HG02981 (cell line): ENCODE measurements around the gene ABCC1.
"Not testable (repeated sequence)": the region's sequence is repeated elsewhere in the genome, so short reads cannot be mapped to it uniquely, and the experiment has no call there.

Source experiments
- ATAC-seq: cut with Tn5 transposase; IDR thresholded peaks from one replicate; pipeline ENCODE4 v1.9.1; 2021; ENCODE audit warnings: mild to moderate bottlenecking, moderate library complexity; ENCODE audit not compliant: unreplicated experiment

Gene ABCC1

DNA sequence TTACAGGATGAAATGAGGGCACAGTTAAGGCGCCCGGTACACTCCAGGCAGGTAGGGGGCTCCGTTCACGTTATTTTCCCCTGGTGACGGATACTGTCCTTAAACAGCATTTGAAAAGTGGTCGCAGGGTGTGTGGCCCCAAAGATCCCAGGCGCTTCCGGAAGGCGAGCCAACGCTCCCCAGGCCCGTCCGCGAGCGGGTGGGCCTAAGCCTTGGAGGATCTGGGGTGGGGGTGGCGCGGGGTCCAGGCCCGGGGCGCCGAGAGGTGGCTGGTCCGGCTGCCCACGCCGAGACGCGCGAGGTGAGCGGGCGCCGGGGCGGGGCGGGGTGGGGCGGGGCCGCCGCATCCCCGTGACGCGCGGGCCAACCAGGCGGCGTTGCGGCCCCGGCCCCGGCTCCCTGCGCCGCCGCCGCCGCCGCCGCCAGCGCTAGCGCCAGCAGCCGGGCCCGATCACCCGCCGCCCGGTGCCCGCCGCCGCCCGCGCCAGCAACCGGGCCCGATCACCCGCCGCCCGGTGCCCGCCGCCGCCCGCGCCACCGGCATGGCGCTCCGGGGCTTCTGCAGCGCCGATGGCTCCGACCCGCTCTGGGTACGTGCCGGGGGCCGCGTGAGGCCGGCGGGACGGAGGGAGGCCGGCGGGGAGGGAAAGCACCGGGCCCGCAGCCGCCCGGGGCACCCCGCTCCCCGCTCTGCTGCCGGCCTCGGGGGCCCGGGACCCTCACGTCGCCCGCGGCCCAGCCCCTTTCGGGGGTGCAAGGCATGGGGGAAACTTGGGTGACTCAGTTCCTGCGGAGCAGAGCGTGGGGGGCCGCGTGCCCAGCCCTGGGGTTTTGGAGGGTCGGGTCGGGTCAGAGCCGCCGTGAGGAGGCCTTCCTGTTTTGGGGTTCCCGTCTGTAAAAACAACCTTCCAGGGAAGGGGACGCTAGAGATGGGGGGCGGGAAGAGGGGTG is at the start of gene ABCC1:
Gene ABCC1 (plus strand): TSS at position 407 of the 951 bp plus-strand sequence. CDS start 136 bp downstream, at position 543.
- ATAC-seq = peak; percentile 56

GRCh38 chr16:15900357-15900756 is 49.1 kb upstream of the ABCC1 start:
- ATAC-seq = no peak

GRCh38 chr16:15900901-15901500 is 48.4 kb upstream of the ABCC1 start:
- no peak for ATAC-seq

GRCh38 chr16:15903960-15904359 is 45.5 kb upstream of the ABCC1 start:
- ATAC-seq = no peak

DNA sequence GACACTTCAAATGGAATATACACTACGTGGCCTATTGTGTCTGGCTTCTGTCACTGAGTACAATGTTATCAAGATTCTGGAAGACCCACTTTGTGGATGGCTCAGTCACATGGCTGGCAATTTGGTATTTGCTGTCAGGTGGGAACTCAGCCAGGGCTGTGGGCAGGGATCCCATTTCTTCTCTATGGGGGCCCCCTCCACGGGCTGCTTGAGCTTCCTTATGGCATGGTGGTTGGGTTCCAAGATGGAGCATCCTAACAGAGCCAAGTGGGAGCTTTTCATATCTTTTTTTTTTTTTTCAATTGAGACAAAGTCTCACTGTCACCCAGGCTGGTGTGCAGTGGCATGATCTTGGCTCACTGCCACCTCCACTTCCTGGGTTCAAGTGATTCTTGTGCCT is 43.0 kb upstream of the ABCC1 start:
- no peak for ATAC-seq

GRCh38 chr16:15907863-15908478 is 41.4 kb upstream of the ABCC1 start:
- ATAC-seq = peak; percentile 99

DNA sequence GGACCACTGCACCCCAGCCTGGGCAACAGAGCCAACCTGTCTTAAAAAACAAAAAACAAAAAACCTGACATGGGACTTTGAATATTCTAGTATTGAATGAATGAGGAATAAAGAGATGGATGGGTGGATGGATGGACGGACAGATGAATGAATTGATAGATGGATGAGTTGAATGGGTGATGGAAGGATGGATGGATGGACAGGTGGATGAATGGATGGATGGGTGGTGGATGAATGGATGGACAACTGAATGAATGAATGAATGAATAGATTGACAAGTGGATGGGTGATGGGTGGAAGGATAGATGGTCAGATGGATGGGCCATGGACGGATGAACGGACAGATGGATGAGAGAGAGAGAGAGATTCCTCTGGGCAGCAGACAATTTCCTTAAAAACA is 38.2 kb upstream of the ABCC1 start:
- no peak for ATAC-seq

DNA sequence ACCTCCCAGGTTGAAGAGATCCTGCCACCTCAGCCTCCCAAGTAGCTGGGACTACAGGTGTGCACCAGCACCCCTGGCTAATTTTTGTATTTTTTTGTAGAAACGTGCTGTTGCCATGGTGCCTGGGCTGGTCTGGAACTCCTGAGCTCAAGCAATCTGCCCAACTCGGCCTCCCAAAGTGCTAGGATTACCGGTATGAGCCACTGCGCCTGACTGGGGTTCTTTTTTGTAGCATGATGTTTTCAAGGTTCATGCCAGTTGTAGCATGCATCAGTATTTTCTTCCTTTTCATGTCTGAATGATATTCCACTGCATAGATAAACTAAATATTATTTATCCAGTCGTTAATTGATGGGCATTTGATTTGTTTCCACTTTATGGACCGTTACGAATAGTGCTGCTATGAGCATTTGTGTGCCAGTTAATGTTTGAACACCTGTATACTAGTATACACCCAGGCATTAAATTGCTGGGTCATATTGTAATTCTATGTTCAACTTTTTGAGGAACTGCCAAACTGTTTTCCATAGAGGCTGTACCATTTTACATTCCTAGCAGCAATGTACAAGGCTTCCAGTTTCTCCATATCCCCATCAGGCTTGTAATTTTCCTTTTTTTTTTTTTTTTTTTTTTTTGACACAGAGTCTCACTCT is 36.2 kb upstream of the ABCC1 start:
- ATAC-seq = no peak

- no peak for ATAC-seq
Measured at GRCh38 chr16:15915555-15916081, 33.8 kb upstream of the ABCC1 start.

DNA sequence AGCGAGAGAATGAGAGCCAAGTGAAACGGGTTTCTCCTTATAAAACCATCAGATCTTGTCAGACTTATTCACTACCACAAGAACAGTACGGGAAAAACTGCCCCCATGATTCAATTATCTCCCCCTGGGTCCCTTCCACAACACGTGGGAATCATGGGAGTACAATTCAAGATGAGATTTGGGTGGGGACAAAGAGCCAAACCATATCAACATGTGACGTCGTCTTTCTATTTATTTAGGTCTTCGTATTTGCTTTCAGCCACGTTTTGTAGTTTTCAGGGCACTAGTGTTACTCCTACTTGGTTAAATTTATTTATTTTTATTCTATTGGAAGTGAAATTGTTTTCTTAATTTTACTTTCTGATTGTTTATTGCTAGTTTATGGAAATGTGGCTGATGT is 33.1 kb upstream of the ABCC1 start:
- no peak for ATAC-seq

DNA sequence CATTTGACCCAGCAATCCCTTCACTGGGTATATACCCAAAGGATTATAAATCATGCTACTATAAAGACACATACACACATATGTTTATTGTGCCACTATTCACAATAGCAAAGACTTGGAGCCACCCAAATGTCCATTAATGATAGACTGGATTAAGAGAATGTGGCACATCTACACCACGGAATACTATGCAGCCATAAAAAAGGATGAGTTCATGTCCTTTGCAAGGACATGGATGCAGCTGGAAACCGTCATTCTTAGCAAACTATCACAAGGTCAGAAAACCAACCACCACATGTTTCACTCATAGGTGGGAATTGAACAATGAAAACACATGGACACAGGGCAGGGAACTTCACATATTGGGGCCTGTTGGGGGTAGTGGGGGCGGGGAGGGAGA is 31.1 kb upstream of the ABCC1 start:
- not testable (repeated sequence) for ATAC-seq

DNA sequence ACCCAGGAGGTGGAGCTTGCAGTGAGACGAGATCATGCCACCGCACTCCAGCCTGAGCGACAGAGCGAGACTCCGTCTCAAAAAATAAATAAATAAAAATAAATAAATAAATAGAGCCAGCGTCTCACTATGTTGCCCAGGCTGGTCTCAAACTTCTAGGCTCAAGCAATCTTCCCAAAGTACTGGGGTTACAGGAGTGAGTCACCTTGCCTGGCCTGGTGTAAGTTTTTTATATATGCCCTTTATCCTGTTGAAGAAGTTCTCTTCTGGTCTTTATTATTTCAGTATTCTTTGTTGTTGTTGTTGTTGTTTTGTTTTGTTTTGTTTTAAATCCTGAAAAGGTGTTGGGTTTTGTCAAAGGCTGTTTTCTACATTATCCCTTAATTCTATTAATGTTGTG is 30.1 kb upstream of the ABCC1 start:
- no peak for ATAC-seq

DNA sequence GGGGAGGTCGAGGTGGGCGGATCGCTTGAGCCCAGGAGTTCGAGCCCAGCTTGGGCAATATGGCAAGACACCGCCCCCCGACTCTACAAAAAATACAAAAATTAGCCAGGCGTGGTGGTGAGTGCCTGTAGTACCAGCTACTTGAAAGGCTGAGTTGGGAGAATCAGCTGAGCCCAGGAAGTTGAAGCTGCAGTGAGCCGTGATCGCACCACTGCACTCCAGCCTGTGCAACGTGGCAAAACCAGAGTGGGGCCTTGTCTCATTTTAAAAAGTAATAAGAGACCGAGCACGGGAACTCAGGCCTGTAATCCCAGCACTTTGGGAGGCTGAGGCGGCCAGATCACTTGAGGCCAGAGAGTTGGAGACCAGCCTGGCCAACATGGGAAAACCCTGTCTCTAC is 24.4 kb upstream of the ABCC1 start:
- ATAC-seq = no peak

DNA sequence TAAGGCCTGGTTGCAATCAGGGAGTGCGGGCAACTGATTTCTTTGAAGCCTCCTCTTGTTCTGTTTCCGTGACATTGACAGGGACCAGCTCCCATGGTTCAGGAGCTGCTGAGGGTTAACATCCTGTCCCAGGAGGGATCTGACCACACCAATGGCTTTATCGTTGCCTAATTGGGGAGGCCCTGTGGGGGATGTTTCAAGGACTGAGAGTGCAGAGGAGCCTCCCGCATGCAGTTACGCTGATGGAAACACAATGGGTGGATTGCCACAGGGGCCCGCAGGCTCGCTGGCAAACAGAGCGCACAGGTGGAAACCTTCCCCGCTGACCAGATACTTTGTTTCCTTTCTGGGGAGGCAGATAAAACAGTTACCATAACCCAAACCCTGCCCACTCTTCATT is 23.8 kb upstream of the ABCC1 start:
- ATAC-seq = no peak

- ATAC-seq = no peak
Measured at GRCh38 chr16:15928261-15929104, 20.9 kb upstream of the ABCC1 start.

- no peak for ATAC-seq
Measured at GRCh38 chr16:15932939-15933338, 16.5 kb upstream of the ABCC1 start.

DNA sequence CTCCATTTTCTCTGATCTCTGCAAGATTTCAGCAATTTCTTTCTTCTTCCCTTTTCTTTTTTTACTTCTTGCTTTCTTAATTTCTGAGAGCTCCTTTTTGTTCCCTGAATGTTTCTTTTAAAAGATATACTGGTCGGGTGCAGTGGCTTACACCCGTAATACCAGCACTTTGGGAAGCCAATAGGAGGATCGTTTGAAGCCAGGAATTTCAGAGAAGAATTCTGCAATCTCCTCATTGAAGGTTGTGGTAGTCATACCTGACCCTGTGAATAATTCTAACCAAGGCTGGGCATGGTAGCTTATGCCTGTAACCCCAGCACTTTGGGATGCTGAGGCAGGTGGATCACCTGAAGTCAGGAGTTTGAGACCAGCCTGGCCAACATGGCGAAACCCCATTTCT is 15.6 kb upstream of the ABCC1 start:
- ATAC-seq = no peak

DNA sequence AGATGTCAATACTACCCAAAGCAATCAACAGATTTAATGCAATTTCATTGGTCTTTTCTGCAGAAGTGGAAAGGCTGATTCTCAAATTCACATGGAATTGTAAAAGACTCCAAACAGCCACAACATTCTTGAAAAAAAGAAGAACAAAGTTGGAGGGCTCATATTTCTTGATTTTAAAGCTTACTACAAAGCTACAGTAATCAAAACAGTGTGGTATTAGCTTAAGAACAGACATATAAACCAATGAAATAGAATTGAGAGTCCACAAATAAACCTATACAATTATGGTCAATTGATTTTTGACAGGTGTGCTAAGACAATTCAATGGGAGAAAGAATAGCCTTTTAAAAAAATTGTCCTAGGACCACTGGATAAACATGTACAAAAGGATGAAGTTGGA is 14.4 kb upstream of the ABCC1 start:
- no peak for ATAC-seq

- not testable (repeated sequence) for ATAC-seq
Measured at GRCh38 chr16:15936809-15937208, 12.6 kb upstream of the ABCC1 start.
